Caco-2 (cell line): Measurements from ENCODE around the gene KRT17. TPM values are rescaled to one million over a fixed set of nuclear protein-coding genes. Genes with fewer than 3 reads are reported as not detected.

Source experiments
- BruUV-seq: library from RNA; stranded (reverse); fragments of 400-500 nt; replicated peaks from 2 replicates; lab custom pipeline; 2021; lab: Mats Ljungman, UMichigan
- CTCF ChIA-PET: fragments of 300-600 bp; sonication (Branson Sonifier 250); formaldehyde crosslinking; loops from one replicate; lab custom pipeline; 2022; ENCODE audit warnings: antibody characterized with exemption; lab: Charles Lee
- POLR2A ChIA-PET: fragments of 300-600 bp; sonication (Branson Sonifier 250); formaldehyde crosslinking; loops from one replicate; lab custom pipeline; 2022; ENCODE audit warnings: antibody characterized with exemption; lab: Charles Lee
- DNase-seq, 2 experiments: peaks; one replicate each; pipeline versions ENCODE4 v3.0.0 to v3.0.0-alpha.2; 2020 to 2022
- H3K27me3 ChIP-seq: replicated peaks from 2 replicates; pipeline ENCODE4 v1.6.0; 2011; ENCODE audit warnings: low read length; ENCODE audit not compliant: control insufficient read depth, insufficient read depth
- H3K36me3 ChIP-seq: 2 replicates; pipeline ENCODE4 v1.5.1; 2011; ENCODE audit warnings: low read length; ENCODE audit not compliant: control insufficient read depth, insufficient read depth
- H3K4me1 ChIP-seq: fragments of 250-450 bp; sonication (Bioruptor Pico); 2 replicates; pipeline ENCODE4 v1.5.1; 2020; ENCODE audit warnings: mild to moderate bottlenecking
- H3K4me3 ChIP-seq: 2 replicates; pipeline ENCODE4 v1.5.1; 2011; ENCODE audit warnings: low read depth, mild to moderate bottlenecking, control low read depth, low read length
- H3K9me3 ChIP-seq: fragments of 250-450 bp; sonication (Bioruptor Pico); 2 replicates; pipeline ENCODE4 v1.5.1; 2020; ENCODE audit warnings: mild to moderate bottlenecking, moderate library complexity
- H3K27ac Mint-ChIP-seq: one replicate; pipeline ENCODE4 v1.8.0; 2022; ENCODE audit warnings: mixed read lengths; ENCODE audit not compliant: unreplicated experiment
- H3K27me3 Mint-ChIP-seq: one replicate; pipeline ENCODE4 v1.8.0; 2022; ENCODE audit warnings: mixed read lengths; ENCODE audit not compliant: insufficient read depth, unreplicated experiment
- H3K36me3 Mint-ChIP-seq: one replicate; pipeline ENCODE4 v1.8.0; 2022; ENCODE audit warnings: mild to moderate bottlenecking, mixed read lengths; ENCODE audit not compliant: insufficient read depth, unreplicated experiment
- H3K4me1 Mint-ChIP-seq: one replicate; pipeline ENCODE4 v1.8.0; 2022; ENCODE audit warnings: low read depth, mixed read lengths; ENCODE audit not compliant: unreplicated experiment
- H3K4me3 Mint-ChIP-seq: one replicate; pipeline ENCODE4 v1.8.0; 2022; ENCODE audit warnings: mild to moderate bottlenecking, moderate library complexity, mixed read lengths; ENCODE audit not compliant: unreplicated experiment
- H3K9me3 Mint-ChIP-seq: one replicate; pipeline ENCODE4 v1.8.0; 2022; ENCODE audit warnings: mixed read lengths; ENCODE audit not compliant: unreplicated experiment
- CTCF ChIP-seq, 2 experiments: fragments of 200-600 bp in 1 of 2; IDR thresholded peaks; 1 replicate in 1 of 2; 2 replicates in 1 of 2; pipeline versions ENCODE4 v1.5.1 to v1.8.0; 2011 to 2022; ENCODE audit warnings: antibody characterized with exemption in 1 of 2, control low read depth in 1 of 2, inconsistent platforms in 1 of 2, low read depth in 1 of 2, low read length in 1 of 2, mild to moderate bottlenecking in 1 of 2, moderate library complexity in 1 of 2; ENCODE audit not compliant: insufficient read depth in 1 of 2, severe bottlenecking in 1 of 2, unreplicated experiment in 1 of 2
- intact Hi-C: fragments of 100-400 bp; cut with micrococcal nuclease; formaldehyde crosslinking; loops from one replicate; pipeline ENCODE4 v1.10.0; 2022; ENCODE audit not compliant: unreplicated experiment
- total RNA-seq: library from RNA; stranded (reverse); gene quantifications from 2 replicates; pipeline ENCODE4 v1.2.3, GENCODE V29; 2022

KRT17 gene
- total RNA-seq, 1 experiment from 2014 or later, result 2.8 TPM

- DNase-seq, result peak in 1 of 2 experiments; percentile 66
- no peaks in the 10 kb centered on the region for H3K36me3 Mint-ChIP-seq
- intact Hi-C loops, result no loop called here
- H3K27ac Mint-ChIP-seq, result no peak overlapping the region
- no peaks in the 10 kb centered on the region for H3K27me3 ChIP-seq
- no TSS peak for BruUV-seq
- TF ChIP-seq CTCF (IDR thresholded peaks at IDR 0.05; ENCODE audit: insufficient read depth in 1 of 2, low read depth in 1 of 2, low read length in 1 of 2, severe bottlenecking in 1 of 2, unreplicated experiment in 1 of 2), result no peak
- no peaks in the 10 kb centered on the region for H3K4me1 Mint-ChIP-seq
- H3K27me3 Mint-ChIP-seq, result no peaks in the 10 kb centered on the region
- no peaks in the 10 kb centered on the region for H3K4me1 ChIP-seq
- no peak overlapping the region for H3K4me3 Mint-ChIP-seq
- H3K4me3 ChIP-seq, result no peak overlapping the region
- CTCF ChIA-PET, result no interaction called here
- POLR2A ChIA-PET, result no interaction called here
- no peaks in the 10 kb centered on the region for H3K9me3 Mint-ChIP-seq
- H3K9me3 ChIP-seq, result no peaks in the 10 kb centered on the region
- H3K36me3 ChIP-seq, result no peaks in the 10 kb centered on the region
Measured at GRCh38 chr17:41633556-41634199, 9.3 kb upstream of the KRT17 start.

- ChIA-PET POLR2A (no interaction called here), CTCF (no interaction called here)
- intact Hi-C loops, result no loop called here
- Histone ChIP-seq H3K9me3 (no peaks in the 10 kb centered on the region), H3K27me3 (no peaks in the 10 kb centered on the region), H3K4me1 (no peaks in the 10 kb centered on the region), H3K4me3 (no peak overlapping the region), H3K36me3 (no peaks in the 10 kb centered on the region)
- DNase-seq, result no peak
- Mint-ChIP-seq H3K27ac (no peak overlapping the region), H3K27me3 (no peaks in the 10 kb centered on the region), H3K36me3 (no peaks in the 10 kb centered on the region), H3K9me3 (no peaks in the 10 kb centered on the region), H3K4me1 (no peaks in the 10 kb centered on the region), H3K4me3 (no peak overlapping the region)
- BruUV-seq, result no TSS peak
- TF ChIP-seq CTCF (IDR thresholded peaks at IDR 0.05; ENCODE audit: insufficient read depth in 1 of 2, low read depth in 1 of 2, low read length in 1 of 2, severe bottlenecking in 1 of 2, unreplicated experiment in 1 of 2), result no peak
Measured at GRCh38 chr17:41632482-41633105, 8.2 kb upstream of the KRT17 start.

GRCh38 chr17:41631898-41632285, 7.5 kb upstream of the KRT17 start:
- Histone ChIP-seq H3K27me3 (no peaks in the 10 kb centered on the region), H3K4me1 (no peaks in the 10 kb centered on the region), H3K9me3 (no peaks in the 10 kb centered on the region), H3K36me3 (no peaks in the 10 kb centered on the region), H3K4me3 (no peak overlapping the region)
- no peak for DNase-seq
- TF ChIP-seq CTCF (IDR thresholded peaks at IDR 0.05; ENCODE audit: insufficient read depth in 1 of 2, low read depth in 1 of 2, low read length in 1 of 2, severe bottlenecking in 1 of 2, unreplicated experiment in 1 of 2), result no peak
- Mint-ChIP-seq H3K9me3 (no peaks in the 10 kb centered on the region), H3K4me3 (no peak overlapping the region), H3K27me3 (no peaks in the 10 kb centered on the region), H3K4me1 (no peaks in the 10 kb centered on the region), H3K36me3 (no peaks in the 10 kb centered on the region), H3K27ac (no peak overlapping the region)
- ChIA-PET POLR2A (no interaction called here), CTCF (no interaction called here)
- intact Hi-C loops, result no loop called here
- no TSS peak for BruUV-seq
